A673 (cell line): Measurements from ENCODE around the gene USO1. TPM values are rescaled to one million over a fixed set of nuclear protein-coding genes. Genes with fewer than 3 reads are reported as not detected.

Source experiments
- BruUV-seq: library from RNA; stranded (reverse); fragments of 400-500 nt; replicated peaks from 2 replicates; lab custom pipeline; 2021; lab: Mats Ljungman, UMichigan
- CTCF ChIA-PET: fragments of 300-600 bp; sonication (Branson Sonifier 250); formaldehyde crosslinking; loops from one replicate; lab custom pipeline; 2022; ENCODE audit warnings: antibody characterized with exemption; lab: Charles Lee
- POLR2A ChIA-PET: fragments of 300-600 bp; sonication (Branson Sonifier 250); formaldehyde crosslinking; loops from one replicate; lab custom pipeline; 2022; ENCODE audit warnings: antibody characterized with exemption; ENCODE audit not compliant: low non-redundant PET; lab: Charles Lee
- DNase-seq: peaks from one replicate; pipeline ENCODE4 v3.0.0-alpha.2; 2015; ENCODE audit warnings: low spot score
- H3K27ac ChIP-seq: fragments of 200-600 bp; sonication (generic); 2 replicates; pipeline ENCODE4 v1.5.1; 2016; ENCODE audit warnings: mixed run types, low read depth, mild to moderate bottlenecking, mixed read lengths, antibody characterized with exemption, low read length; ENCODE audit not compliant: poor library complexity, severe bottlenecking
- H3K27me3 ChIP-seq: fragments of 200-600 bp; sonication (generic); replicated peaks from 2 replicates; pipeline ENCODE4 v1.6.1; 2017; ENCODE audit warnings: mixed run types, low read depth, mild to moderate bottlenecking, mixed read lengths, antibody characterized with exemption, low read length; ENCODE audit not compliant: insufficient read depth, poor library complexity
- H3K36me3 ChIP-seq: fragments of 200-600 bp; sonication (generic); 2 replicates; pipeline ENCODE4 v1.6.1; 2016; ENCODE audit warnings: mixed run types, mild to moderate bottlenecking, mixed read lengths, antibody characterized with exemption, low read length; ENCODE audit not compliant: insufficient read depth, poor library complexity, severe bottlenecking
- H3K4me1 ChIP-seq: fragments of 200-600 bp; sonication (generic); 2 replicates; pipeline ENCODE4 v1.6.1; 2017; ENCODE audit warnings: mixed run types, mild to moderate bottlenecking, mixed read lengths, antibody characterized with exemption, low read length; ENCODE audit not compliant: insufficient read depth, poor library complexity, severe bottlenecking
- H3K4me3 ChIP-seq: fragments of 200-600 bp; sonication (generic); 2 replicates; pipeline ENCODE4 v1.5.1; 2016; ENCODE audit warnings: low read depth, mixed run types, mild to moderate bottlenecking, mixed read lengths, low read length; ENCODE audit not compliant: poor library complexity, severe bottlenecking
- H3K9me3 ChIP-seq: fragments of 200-600 bp; sonication (generic); 2 replicates; pipeline ENCODE4 v1.6.1; 2016; ENCODE audit warnings: mixed run types, low read depth, mild to moderate bottlenecking, mixed read lengths, antibody characterized with exemption, low read length; ENCODE audit not compliant: poor library complexity, severe bottlenecking
- EZH2 ChIP-seq: fragments of 200-600 bp; sonication (generic); IDR thresholded peaks from 2 replicates; pipeline ENCODE4 v1.6.1; 2017; ENCODE audit warnings: borderline replicate concordance, low read depth, mild to moderate bottlenecking, mixed read lengths, antibody characterized with exemption, low read length; ENCODE audit not compliant: poor library complexity, severe bottlenecking
- intact Hi-C: fragments of 100-400 bp; cut with micrococcal nuclease; formaldehyde crosslinking; loops from one replicate; pipeline ENCODE4 v1.10.0; 2022; ENCODE audit not compliant: unreplicated experiment
- total RNA-seq: library from RNA; stranded (reverse); gene quantifications from 2 replicates; pipeline ENCODE4 v1.2.3, GENCODE V29; 2021
- TF ChIP-seq, protein P1 (sequence below): fragments of 300-800, 200-600 bp; sonication (generic); conservative IDR thresholded peaks from 2 replicates; pipeline ENCODE4 v1.5.1; 2017; ENCODE audit warnings: low read depth, mild to moderate bottlenecking, antibody characterized with exemption, low read length, moderate library complexity, mixed read lengths

USO1 gene
- total RNA-seq, 1 experiment from 2014 or later: 35.6 TPM

- no TSS peak for BruUV-seq
- no peaks in the 10 kb centered on the region for H3K36me3 ChIP-seq
- no peak overlapping the region for H3K27ac ChIP-seq
- ChIA-PET POLR2A (no interaction called here), CTCF (no interaction called here)
- H3K9me3 ChIP-seq: no peaks in the 10 kb centered on the region
- no peaks in the 10 kb centered on the region for H3K27me3 ChIP-seq
- DNase-seq: no peak
- intact Hi-C loops: no loop called here
- H3K4me3 ChIP-seq: no peak overlapping the region
- no peaks in the 10 kb centered on the region for H3K4me1 ChIP-seq
- TF ChIP-seq, protein P1, sequence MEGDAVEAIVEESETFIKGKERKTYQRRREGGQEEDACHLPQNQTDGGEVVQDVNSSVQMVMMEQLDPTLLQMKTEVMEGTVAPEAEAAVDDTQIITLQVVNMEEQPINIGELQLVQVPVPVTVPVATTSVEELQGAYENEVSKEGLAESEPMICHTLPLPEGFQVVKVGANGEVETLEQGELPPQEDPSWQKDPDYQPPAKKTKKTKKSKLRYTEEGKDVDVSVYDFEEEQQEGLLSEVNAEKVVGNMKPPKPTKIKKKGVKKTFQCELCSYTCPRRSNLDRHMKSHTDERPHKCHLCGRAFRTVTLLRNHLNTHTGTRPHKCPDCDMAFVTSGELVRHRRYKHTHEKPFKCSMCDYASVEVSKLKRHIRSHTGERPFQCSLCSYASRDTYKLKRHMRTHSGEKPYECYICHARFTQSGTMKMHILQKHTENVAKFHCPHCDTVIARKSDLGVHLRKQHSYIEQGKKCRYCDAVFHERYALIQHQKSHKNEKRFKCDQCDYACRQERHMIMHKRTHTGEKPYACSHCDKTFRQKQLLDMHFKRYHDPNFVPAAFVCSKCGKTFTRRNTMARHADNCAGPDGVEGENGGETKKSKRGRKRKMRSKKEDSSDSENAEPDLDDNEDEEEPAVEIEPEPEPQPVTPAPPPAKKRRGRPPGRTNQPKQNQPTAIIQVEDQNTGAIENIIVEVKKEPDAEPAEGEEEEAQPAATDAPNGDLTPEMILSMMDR: no peak
- no peak for TF ChIP-seq EZH2
Measured at GRCh38 chr4:75678473-75678872, 45.9 kb upstream of the USO1 start.

DNA sequence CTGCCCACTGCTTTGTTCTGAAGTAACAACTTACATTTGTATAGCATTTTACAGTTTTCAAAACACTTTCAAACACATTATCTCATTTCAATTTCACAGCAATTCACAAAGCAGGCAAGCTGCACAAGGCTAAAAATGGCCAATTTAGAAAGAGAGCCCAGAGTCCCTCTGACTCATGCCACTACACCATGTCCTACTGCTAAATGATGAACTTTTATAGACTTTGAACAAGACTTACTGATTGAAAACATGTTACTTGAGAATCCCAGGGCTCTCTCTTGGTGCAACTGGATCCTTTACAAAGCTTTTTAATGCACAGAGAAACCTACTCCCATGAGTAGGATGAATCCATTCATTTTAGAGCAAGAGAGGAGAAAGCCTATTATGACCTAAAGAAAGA lies 45.4 kb upstream of the USO1 start:
- H3K4me3 ChIP-seq: no peak overlapping the region
- H3K36me3 ChIP-seq: no peaks in the 10 kb centered on the region
- no TSS peak for BruUV-seq
- no peak overlapping the region for H3K27ac ChIP-seq
- DNase-seq: no peak
- no peaks in the 10 kb centered on the region for H3K27me3 ChIP-seq
- H3K4me1 ChIP-seq: no peaks in the 10 kb centered on the region
- TF ChIP-seq EZH2: no peak
- TF ChIP-seq, protein P1: no peak
- POLR2A ChIA-PET: no interaction called here
- H3K9me3 ChIP-seq: no peaks in the 10 kb centered on the region
- intact Hi-C loops: no loop called here
- CTCF ChIA-PET: no interaction called here

DNA sequence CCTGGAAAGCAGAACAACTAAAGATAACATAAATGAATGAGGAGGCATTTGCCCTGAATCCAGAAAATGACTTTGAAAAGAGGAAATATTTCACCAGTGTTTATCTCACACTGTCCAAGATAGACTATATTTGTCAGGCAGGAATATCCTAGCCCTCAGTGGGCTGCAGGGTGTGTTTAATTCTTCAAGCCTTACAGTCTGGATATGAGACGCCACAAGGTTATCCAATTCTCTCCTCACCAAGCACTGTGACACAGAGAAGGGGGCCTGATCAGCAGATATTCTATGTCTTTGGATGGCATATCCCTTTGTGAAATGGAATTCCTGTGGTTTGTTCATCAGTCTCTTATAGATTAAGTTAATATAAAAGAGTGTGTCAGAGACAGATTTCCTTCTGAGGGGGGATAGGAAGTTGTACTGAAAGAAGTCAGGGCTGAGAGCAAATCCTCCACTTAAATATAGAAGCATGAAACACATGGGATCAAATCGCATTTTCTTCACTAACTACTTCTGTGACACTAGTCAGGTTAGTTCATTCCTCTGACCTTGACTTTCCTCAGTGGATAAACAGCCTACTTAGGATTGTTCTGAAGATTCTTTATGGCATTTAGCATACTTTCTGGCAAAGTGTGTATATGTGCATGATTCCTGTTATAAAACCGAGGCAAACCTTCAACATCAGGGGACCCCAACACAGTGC lies 44.4 kb upstream of the USO1 start:
- Histone ChIP-seq H3K36me3 (no peaks in the 10 kb centered on the region), H3K4me1 (no peaks in the 10 kb centered on the region), H3K27me3 (no peaks in the 10 kb centered on the region), H3K4me3 (no peak overlapping the region), H3K27ac (no peak overlapping the region), H3K9me3 (no peaks in the 10 kb centered on the region)
- ChIA-PET CTCF (no interaction called here), POLR2A (no interaction called here)
- TF ChIP-seq EZH2: no peak
- TF ChIP-seq, protein P1: no peak
- no peak for DNase-seq
- BruUV-seq: no TSS peak
- intact Hi-C loops: no loop called here
